Upper lobe of left lung (tissue), 6 donors: ENCODE measurements around the gene PCYOX1L. TPM values are rescaled to one million over a fixed set of nuclear protein-coding genes. Genes with fewer than 3 reads are reported as not detected.

ENCODE experiments used
- ATAC-seq, 2 donors: fragments of 200-7000 bp; cut with Tn5 transposase; one replicate each; pipeline ENCODE4 v1.9.1; 2022; ENCODE audit warnings: mild to moderate bottlenecking in 2 of 2, moderate library complexity in 2 of 2; ENCODE audit not compliant: low FRiP score in 2 of 2
- DNase-seq, 2 donors: peaks; one replicate each; pipeline ENCODE4 v3.0.0-alpha.2; 2019 to 2020
- H3K27ac ChIP-seq, 4 donors: fragments of 200-600 bp; sonication (generic); one replicate each; pipeline ENCODE4 v1.5.1; 2016 to 2019
- H3K27me3 ChIP-seq, 4 donors: fragments of 200-600 bp; sonication (generic); one replicate each; pipeline ENCODE4 v1.5.1; 2017 to 2019
- H3K36me3 ChIP-seq, 4 donors: fragments of 200-600 bp; sonication (generic); one replicate each; pipeline ENCODE4 v1.5.1; 2016 to 2019
- H3K4me1 ChIP-seq, 4 donors: fragments of 200-600 bp; sonication (generic); one replicate each; pipeline ENCODE4 v1.5.1; 2018 to 2019
- H3K4me3 ChIP-seq, 4 donors: fragments of 200-600 bp; sonication (generic); one replicate each; pipeline ENCODE4 v1.5.1; 2017 to 2019; ENCODE audit warnings: mild to moderate bottlenecking in 2 of 4, moderate library complexity in 1 of 4
- H3K9me3 ChIP-seq, 4 donors: fragments of 200-600 bp; sonication (generic); one replicate each; pipeline ENCODE4 v1.5.1; 2018 to 2019
- EP300 ChIP-seq, 4 donors: sonication (generic); formaldehyde crosslinking; IDR thresholded peaks; one replicate each; pipeline ENCODE4 v1.5.1; 2017; ENCODE audit warnings: antibody characterized with exemption in 4 of 4, control low read depth in 2 of 4
- POLR2A ChIP-seq, 4 donors: fragments of 450-650 bp; IDR thresholded peaks; one replicate each; pipeline ENCODE4 v1.5.1; 2016 to 2017; ENCODE audit warnings: antibody characterized with exemption in 4 of 4, mild to moderate bottlenecking in 2 of 4
- POLR2AphosphoS5 ChIP-seq, 2 donors: sonication (generic); formaldehyde crosslinking; IDR thresholded peaks; one replicate each; pipeline ENCODE4 v1.5.1; 2017; ENCODE audit warnings: antibody characterized with exemption in 2 of 2
- WGBS, 2 donors: methylation state at CpG; one replicate each; pipeline ENCODE4 v1.1.5; 2017 to 2018; 5-methylcytosine and 5-hydroxymethylcytosine counted together
- total RNA-seq, 6 donors: library from RNA; depleted of rRNA in 4 of 6; stranded (reverse); fragments of >200 nt in 4 of 6; gene quantifications; one replicate each; pipeline versions ENCODE4 v1.1.0 to v1.2.1, GENCODE V29; 2016 to 2021
- TF ChIP-seq, protein P1 (sequence below), 6 experiments: fragments of 450-650 bp in 4 of 6; fragments of 200-600 bp in 2 of 6; sonication (generic) in 2 of 6; IDR thresholded peaks; one replicate each; pipeline ENCODE4 v1.5.1; 2016 to 2019; ENCODE audit warnings: antibody characterized with exemption in 6 of 6
- donor health status: DM: no; HTN: no; CAD: no; lungs with moderate emphysema.
- donor health status: DM: no; HTN: yes; CAD: no; lungs with severe emphysema.

PCYOX1L gene
- total RNA-seq, 6 donors from 2014 or later, result 3.2 to 10.1 (median 5.0) TPM

DNA sequence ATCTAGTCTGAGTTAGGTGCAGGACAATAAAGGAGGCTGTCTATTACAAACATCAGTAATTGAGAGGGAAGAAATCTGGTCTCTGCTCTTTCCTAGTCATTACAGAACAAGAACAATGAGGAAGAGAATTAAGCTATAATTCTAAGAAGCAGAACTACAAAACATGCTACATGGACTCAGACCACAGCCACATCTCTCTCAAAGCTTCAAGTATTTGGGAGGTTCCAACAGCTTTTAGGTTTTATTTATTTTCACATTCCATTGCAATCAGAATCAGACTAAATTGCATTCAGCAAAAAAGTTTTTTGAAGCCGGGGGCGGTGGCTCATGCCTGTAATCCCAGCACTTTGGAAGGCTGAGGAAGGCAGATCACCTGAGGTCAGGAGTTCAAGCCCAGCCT lies 13.7 kb upstream of the PCYOX1L start:
- DNase-seq, result no peak
- peaks cover 26 to 36% (median 32%) of the 10 kb centered on the region in 4 donors for H3K4me1 ChIP-seq
- 82 to 88% methylated on average over 2 of the region's 2 CpGs for WGBS, 2 donors

DNA sequence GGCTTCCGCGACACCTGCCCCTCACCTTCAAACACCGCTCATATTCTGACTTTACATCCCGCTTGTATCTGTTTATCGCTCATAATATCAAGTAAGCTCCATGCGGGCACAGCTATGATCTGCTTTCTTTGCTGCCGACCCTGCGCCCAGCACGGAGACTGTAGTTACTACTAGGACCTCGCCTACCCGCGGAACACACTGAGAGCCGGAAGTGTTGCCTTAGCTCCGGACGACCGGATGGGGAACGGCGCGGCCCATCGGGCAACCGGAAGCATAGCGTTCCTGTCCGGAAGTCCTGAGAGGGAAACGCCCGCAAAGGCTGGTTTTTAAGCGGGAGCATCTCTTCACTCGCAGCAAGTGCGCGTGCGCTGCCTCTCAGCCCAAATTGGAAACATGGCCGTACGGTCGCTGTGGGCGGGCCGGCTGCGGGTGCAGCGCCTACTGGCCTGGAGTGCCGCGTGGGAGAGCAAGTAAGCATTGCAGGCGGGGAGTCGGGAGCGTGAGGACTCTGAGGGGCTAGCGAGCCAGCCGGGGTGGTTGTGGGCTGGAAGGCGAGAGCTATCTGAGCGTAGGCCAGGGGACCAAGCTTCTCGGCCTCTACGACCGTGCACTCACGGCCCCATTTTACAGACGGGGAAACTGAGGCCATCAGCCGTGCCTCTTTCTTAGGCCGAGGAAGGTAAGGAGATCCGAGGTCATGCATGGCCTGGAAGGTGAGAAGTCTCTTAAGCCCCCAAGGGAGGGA lies 12.5 kb upstream of the PCYOX1L start, which contains the start of gene GRPEL2:
Gene GRPEL2, plus strand, starts transcription at position 353 of the 745 bp plus-strand sequence. Its CDS starts 41 bp downstream, at position 394.
- Histone ChIP-seq H3K4me1 (peaks cover 26 to 40% (median 34%) of the 10 kb centered on the region in 4 donors), H3K9me3 (no peaks in the 10 kb centered on the region), H3K27me3 (no peaks in the 10 kb centered on the region), H3K36me3 (peaks cover 15 to 32% (median 18%) of the 10 kb centered on the region in 4 donors), H3K27ac (peak within 1 kb of the TSS; percentile 79 to 89 (median 86)), H3K4me3 (peak within 1 kb of the TSS; percentile 54 to 91 (median 76))
- peak; percentile 95 to 97 for DNase-seq
- ATAC-seq, result peak; percentile 98 to 99
- TF ChIP-seq, protein P1, sequence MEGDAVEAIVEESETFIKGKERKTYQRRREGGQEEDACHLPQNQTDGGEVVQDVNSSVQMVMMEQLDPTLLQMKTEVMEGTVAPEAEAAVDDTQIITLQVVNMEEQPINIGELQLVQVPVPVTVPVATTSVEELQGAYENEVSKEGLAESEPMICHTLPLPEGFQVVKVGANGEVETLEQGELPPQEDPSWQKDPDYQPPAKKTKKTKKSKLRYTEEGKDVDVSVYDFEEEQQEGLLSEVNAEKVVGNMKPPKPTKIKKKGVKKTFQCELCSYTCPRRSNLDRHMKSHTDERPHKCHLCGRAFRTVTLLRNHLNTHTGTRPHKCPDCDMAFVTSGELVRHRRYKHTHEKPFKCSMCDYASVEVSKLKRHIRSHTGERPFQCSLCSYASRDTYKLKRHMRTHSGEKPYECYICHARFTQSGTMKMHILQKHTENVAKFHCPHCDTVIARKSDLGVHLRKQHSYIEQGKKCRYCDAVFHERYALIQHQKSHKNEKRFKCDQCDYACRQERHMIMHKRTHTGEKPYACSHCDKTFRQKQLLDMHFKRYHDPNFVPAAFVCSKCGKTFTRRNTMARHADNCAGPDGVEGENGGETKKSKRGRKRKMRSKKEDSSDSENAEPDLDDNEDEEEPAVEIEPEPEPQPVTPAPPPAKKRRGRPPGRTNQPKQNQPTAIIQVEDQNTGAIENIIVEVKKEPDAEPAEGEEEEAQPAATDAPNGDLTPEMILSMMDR (IDR thresholded peaks at IDR 0.05), result no peak
- peak in 3 of 4 donors; percentile 37 to 78 (median 48) for TF ChIP-seq POLR2A (IDR thresholded peaks at IDR 0.05)
- peak in 2 of 4 donors; percentile 71 to 80 for TF ChIP-seq EP300 (IDR thresholded peaks at IDR 0.05)
- TF ChIP-seq POLR2AphosphoS5 (IDR thresholded peaks at IDR 0.05), result peak; percentile 90 to 92
- WGBS, 2 donors, result 1 to 7% methylated on average over 12 to 32 of the region's 54 CpGs

More for the DNA sequence above, 13.7 kb upstream of the PCYOX1L start:
- Histone ChIP-seq H3K27ac (peak overlapping the region in 3 of 4 donors; percentile 79 to 87 (median 86)), H3K9me3 (no peaks in the 10 kb centered on the region), H3K27me3 (no peaks in the 10 kb centered on the region), H3K36me3 (peaks cover 4 to 31% (median 7%) of the 10 kb centered on the region in 4 donors), H3K4me3 (no peak overlapping the region)
- TF ChIP-seq POLR2AphosphoS5 (IDR thresholded peaks at IDR 0.05) (no peak), EP300 (IDR thresholded peaks at IDR 0.05) (no peak), POLR2A (IDR thresholded peaks at IDR 0.05) (no peak)
- TF ChIP-seq, protein P1 (IDR thresholded peaks at IDR 0.05), result no peak
- no peak for ATAC-seq

DNA sequence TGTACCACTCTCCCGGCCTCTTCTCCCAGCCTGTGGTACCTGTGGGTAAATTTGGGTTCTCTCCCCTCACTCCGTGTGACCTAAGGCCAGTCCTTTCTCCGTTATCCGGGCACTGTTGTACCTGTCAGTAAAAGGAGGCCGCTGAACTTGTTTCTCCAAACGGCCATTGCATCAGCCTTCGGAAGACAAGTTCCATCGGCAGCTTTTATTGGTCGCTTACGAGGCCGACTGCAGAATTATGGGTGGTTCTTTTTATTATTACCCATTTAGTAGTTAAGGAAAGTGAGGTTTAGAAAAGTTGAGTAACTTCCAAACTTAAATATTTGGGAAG lies 12.0 kb upstream of the PCYOX1L start:
- Histone ChIP-seq H3K4me1 (peaks cover 26 to 40% (median 34%) of the 10 kb centered on the region in 4 donors), H3K4me3 (peak overlapping the region; percentile 54 to 91 (median 76)), H3K27ac (peak overlapping the region; percentile 79 to 89 (median 86)), H3K36me3 (peaks cover 21 to 32% (median 23%) of the 10 kb centered on the region in 4 donors), H3K9me3 (no peaks in the 10 kb centered on the region), H3K27me3 (no peaks in the 10 kb centered on the region)
- ATAC-seq (peak in 1 of 2 donors; percentile 12), DNase-seq (no peak)
- TF ChIP-seq, protein P1 (IDR thresholded peaks at IDR 0.05), result no peak
- TF ChIP-seq POLR2AphosphoS5 (IDR thresholded peaks at IDR 0.05) (no peak), EP300 (IDR thresholded peaks at IDR 0.05) (no peak), POLR2A (IDR thresholded peaks at IDR 0.05) (no peak)
- WGBS, 2 donors, result 1 to 2% methylated on average over 10 to 11 of the region's 11 CpGs

DNA sequence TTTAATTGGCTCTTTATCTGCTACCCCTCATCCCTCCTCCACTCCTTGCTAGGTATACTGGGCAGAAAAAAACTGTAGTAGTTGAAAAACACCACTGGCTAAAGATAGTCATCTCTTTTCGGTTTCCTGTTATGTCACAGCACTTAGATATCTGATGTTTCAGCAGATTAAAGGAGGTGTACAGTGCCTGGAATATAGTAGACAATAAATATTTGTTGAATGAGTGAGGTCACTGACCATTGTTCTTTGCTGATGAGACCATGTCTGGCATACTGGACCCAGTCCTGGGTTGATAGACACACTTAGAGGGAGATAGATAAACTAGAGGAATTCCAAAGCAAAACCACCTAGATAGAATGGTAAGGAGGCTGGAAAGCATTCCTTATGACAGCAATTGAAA lies 9.3 kb upstream of the PCYOX1L start:
- peak in 1 of 4 donors; percentile 2 for TF ChIP-seq EP300 (IDR thresholded peaks at IDR 0.05)
- TF ChIP-seq, protein P1 (IDR thresholded peaks at IDR 0.05), result no peak
- TF ChIP-seq POLR2AphosphoS5 (IDR thresholded peaks at IDR 0.05), result no peak
- TF ChIP-seq POLR2A (IDR thresholded peaks at IDR 0.05), result no peak
- ATAC-seq (no peak), DNase-seq (no peak)
- H3K4me3 ChIP-seq, result peak overlapping the region in 1 of 4 donors; percentile 23
- H3K9me3 ChIP-seq, result no peaks in the 10 kb centered on the region
- H3K27ac ChIP-seq, result peak overlapping the region; percentile 18 to 86 (median 62)
- 54 to 58% methylated on average over 1 of the region's 1 CpG for WGBS, 2 donors
- H3K27me3 ChIP-seq, result no peaks in the 10 kb centered on the region
- peaks cover 32 to 51% (median 40%) of the 10 kb centered on the region in 4 donors for H3K36me3 ChIP-seq
- H3K4me1 ChIP-seq, result peaks cover 26 to 40% (median 34%) of the 10 kb centered on the region in 4 donors
